Measurements from ENCODE around the gene POLR2I.

Gene POLR2I

GRCh38 chr19:36103842-36104552 is 10.7 kb downstream of the POLR2I start:
- H3K36me3 ChIP-seq (replicated peaks; ENCODE audit: insufficient read depth, low read length), result no peaks in the 10 kb centered on the region
- no peak overlapping the region for H3K4me3 ChIP-seq (ENCODE audit: low read length)
- no peak for TF ChIP-seq EZH2 (optimal IDR thresholded peaks at IDR 0.05; ENCODE audit: low read depth, low read length)
- TF ChIP-seq EZH2phosphoT487 (IDR thresholded peaks at IDR 0.05; ENCODE audit: low read length), result no peak
- no peak for TF ChIP-seq CTCF (IDR thresholded peaks at IDR 0.05; ENCODE audit: low read length)
- no peak overlapping the region for H3K9ac ChIP-seq (ENCODE audit: low read length)
- no peaks in the 10 kb centered on the region for H3K79me2 ChIP-seq (ENCODE audit: low read length)
- no peaks in the 10 kb centered on the region for H3K4me1 ChIP-seq (ENCODE audit: low read length)
- no peaks in the 10 kb centered on the region for H4K20me1 ChIP-seq (ENCODE audit: insufficient read depth, low read length)
- DNase-seq, result no peak
- no peaks in the 10 kb centered on the region; the same call in 1 of the 2 replicates for H3F3A ChIP-seq (ENCODE audit: insufficient read depth, low read length)
- no peaks in the 10 kb centered on the region for H3K27me3 ChIP-seq (replicated peaks; ENCODE audit: insufficient read depth, low read length)
- no peaks in the 10 kb centered on the region for H3K9me3 ChIP-seq (replicated peaks; ENCODE audit: insufficient read depth, low read length)
- no peaks in the 10 kb centered on the region for H3K9me2 ChIP-seq (replicated peaks; ENCODE audit: insufficient read depth, low read length)
- H3K4me2 ChIP-seq (ENCODE audit: low read depth, low read length), result no peak overlapping the region
- no peak overlapping the region for H2AFZ ChIP-seq (ENCODE audit: low read length)
- H3K27ac ChIP-seq (ENCODE audit: low read length), result no peak overlapping the region

GRCh38 chr19:36103040-36103626 is 11.5 kb downstream of the POLR2I start:
- no peak overlapping the region for H2AFZ ChIP-seq (ENCODE audit: low read length)
- H3K36me3 ChIP-seq (replicated peaks; ENCODE audit: insufficient read depth, low read length), result no peaks in the 10 kb centered on the region

GRCh38 chr19:36101550-36102327 is 12.9 kb downstream of the POLR2I start:
- no peak overlapping the region for H3K27ac ChIP-seq (ENCODE audit: low read length)
- no peaks in the 10 kb centered on the region for H3K36me3 ChIP-seq (replicated peaks; ENCODE audit: insufficient read depth, low read length)
- H3K9me2 ChIP-seq (replicated peaks; ENCODE audit: insufficient read depth, low read length), result no peaks in the 10 kb centered on the region
- no peaks in the 10 kb centered on the region for H4K20me1 ChIP-seq (ENCODE audit: insufficient read depth, low read length)
- DNase-seq, result no peak
- no peaks in the 10 kb centered on the region for H3K79me2 ChIP-seq (ENCODE audit: low read length)
- H2AFZ ChIP-seq (ENCODE audit: low read length), result no peak overlapping the region
- no peak for TF ChIP-seq EZH2phosphoT487 (IDR thresholded peaks at IDR 0.05; ENCODE audit: low read length)
- no peak for TF ChIP-seq EZH2 (optimal IDR thresholded peaks at IDR 0.05; ENCODE audit: low read depth, low read length)
- TF ChIP-seq CTCF (IDR thresholded peaks at IDR 0.05; ENCODE audit: low read length), result no peak
- H3K4me2 ChIP-seq (ENCODE audit: low read depth, low read length), result no peak overlapping the region
- H3K27me3 ChIP-seq (replicated peaks; ENCODE audit: insufficient read depth, low read length), result no peaks in the 10 kb centered on the region
- H3K9me3 ChIP-seq (replicated peaks; ENCODE audit: insufficient read depth, low read length), result no peaks in the 10 kb centered on the region
- H3K4me3 ChIP-seq (ENCODE audit: low read length), result no peak overlapping the region
- no peaks in the 10 kb centered on the region; the same call in 1 of the 2 replicates for H3F3A ChIP-seq (ENCODE audit: insufficient read depth, low read length)
- H3K4me1 ChIP-seq (ENCODE audit: low read length), result no peaks in the 10 kb centered on the region
- no peak overlapping the region for H3K9ac ChIP-seq (ENCODE audit: low read length)

More at GRCh38 chr19:36103040-36103626, 11.5 kb downstream of the POLR2I start:
- no peaks in the 10 kb centered on the region; the same call in 1 of the 2 replicates for H3F3A ChIP-seq (ENCODE audit: insufficient read depth, low read length)
- no peaks in the 10 kb centered on the region for H3K27me3 ChIP-seq (replicated peaks; ENCODE audit: insufficient read depth, low read length)
- H3K4me3 ChIP-seq (ENCODE audit: low read length), result no peak overlapping the region
- no peak overlapping the region for H3K27ac ChIP-seq (ENCODE audit: low read length)
- no peak overlapping the region for H3K9ac ChIP-seq (ENCODE audit: low read length)
- TF ChIP-seq CTCF (IDR thresholded peaks at IDR 0.05; ENCODE audit: low read length) (no peak), EZH2phosphoT487 (IDR thresholded peaks at IDR 0.05; ENCODE audit: low read length) (no peak), EZH2 (optimal IDR thresholded peaks at IDR 0.05; ENCODE audit: low read depth, low read length) (no peak)
- H3K4me2 ChIP-seq (ENCODE audit: low read depth, low read length), result no peak overlapping the region
- no peaks in the 10 kb centered on the region for H3K4me1 ChIP-seq (ENCODE audit: low read length)
- no peaks in the 10 kb centered on the region for H3K79me2 ChIP-seq (ENCODE audit: low read length)
- H3K9me2 ChIP-seq (replicated peaks; ENCODE audit: insufficient read depth, low read length), result no peaks in the 10 kb centered on the region
- H3K9me3 ChIP-seq (replicated peaks; ENCODE audit: insufficient read depth, low read length), result no peaks in the 10 kb centered on the region
- DNase-seq, result no peak
- no peaks in the 10 kb centered on the region for H4K20me1 ChIP-seq (ENCODE audit: insufficient read depth, low read length)
